T1000 (cell line): Measurements from ENCODE around the gene CRYBG3.

Experiments used
- DNase-seq: peaks from one replicate; lab custom pipeline; 2025; ENCODE audit warnings: mixed read lengths; lab: John Stamatoyannopoulos, UW

Gene CRYBG3

DNA sequence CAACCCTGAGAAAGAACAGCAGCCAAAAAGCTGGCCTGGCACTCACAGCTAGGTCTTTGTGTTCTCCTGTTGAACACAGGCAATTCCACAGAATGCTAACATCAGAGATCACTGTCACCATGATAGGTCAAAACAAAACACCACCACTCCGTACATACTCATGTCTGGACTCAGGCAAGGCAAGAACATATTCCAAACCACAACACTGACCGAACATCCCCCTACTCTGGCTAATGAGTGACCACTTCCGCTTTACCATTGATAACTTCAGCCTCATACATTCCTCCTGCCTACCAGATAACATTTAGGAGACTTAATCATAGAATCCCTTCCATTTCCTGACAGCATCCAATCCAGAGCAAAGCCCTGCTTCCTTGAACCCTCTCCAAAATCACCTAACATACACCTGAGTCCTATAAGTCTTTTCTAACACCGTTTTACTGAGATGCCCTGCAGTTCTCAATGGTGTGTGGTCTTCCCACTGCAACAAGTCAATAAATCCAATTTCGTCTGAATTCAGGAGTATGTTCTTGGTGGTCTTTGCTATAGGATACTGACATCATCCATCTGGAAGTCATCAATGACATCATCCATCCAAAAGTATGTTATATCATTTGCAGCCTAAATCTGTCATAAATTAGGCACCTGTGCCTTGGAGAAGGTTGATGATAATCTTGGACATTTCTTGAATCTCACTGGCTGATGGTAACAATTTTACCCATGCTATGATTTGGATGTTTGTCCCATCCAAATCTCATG lies 126.7 kb downstream of the CRYBG3 start:
- DNase-seq: no peak

DNA sequence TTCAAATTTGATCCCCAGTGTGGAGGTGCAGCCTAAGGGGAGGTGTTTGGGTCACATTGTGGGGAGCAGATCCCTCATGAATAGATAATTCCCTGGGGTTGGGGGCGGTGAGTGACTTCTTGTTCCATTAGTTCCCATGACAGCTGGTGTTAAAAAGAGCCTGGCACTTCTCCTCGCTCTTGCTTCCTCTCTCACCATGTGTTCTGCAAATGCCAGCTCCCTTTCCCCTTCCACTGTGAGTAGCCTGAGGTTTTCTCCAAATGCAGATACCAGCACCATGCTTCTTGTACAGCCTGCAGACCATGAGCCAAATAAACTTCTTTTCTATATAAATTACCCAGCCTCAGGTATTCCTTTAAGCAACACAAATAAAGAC lies 127.3 kb downstream of the CRYBG3 start:
- no peak for DNase-seq

DNA sequence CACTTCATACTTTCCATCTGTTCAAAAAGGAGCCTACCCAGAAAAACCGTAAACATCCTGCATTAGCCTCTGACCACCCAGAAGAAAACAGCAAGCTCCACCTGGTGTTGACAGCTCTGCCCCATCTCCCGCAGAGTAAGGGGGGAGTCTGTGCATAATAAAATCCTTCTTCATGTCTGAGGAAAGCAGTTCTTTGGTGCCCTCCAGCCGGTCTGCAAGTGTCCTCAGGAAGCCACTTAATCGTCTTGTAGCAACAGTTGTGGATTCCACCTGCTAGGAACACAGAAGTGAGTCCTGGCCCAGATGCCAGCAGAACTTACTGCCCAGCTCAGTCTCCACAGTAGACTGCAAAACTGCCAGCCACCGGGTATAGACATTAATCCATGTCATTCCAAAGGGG lies 127.9 kb downstream of the CRYBG3 start:
- DNase-seq: no peak

DNA sequence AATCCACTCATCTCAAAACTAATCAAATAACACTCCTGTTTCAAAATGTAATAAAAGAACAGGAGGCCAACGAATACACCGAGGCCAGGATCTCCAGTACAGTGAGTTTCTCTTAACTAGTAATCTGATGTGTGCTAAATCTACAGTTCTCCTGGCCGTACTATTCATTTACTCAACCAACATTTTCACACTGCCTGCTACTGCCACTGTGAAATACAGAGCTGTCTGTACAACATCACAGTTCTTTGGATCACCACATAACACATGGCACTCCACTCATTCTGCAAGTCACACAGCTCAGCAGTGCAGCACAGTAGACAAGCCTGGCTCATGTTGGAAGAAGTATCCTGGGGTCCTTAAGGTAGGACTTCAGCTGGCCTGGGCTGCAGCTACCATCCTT lies 128.5 kb downstream of the CRYBG3 start:
- DNase-seq: no peak

DNA sequence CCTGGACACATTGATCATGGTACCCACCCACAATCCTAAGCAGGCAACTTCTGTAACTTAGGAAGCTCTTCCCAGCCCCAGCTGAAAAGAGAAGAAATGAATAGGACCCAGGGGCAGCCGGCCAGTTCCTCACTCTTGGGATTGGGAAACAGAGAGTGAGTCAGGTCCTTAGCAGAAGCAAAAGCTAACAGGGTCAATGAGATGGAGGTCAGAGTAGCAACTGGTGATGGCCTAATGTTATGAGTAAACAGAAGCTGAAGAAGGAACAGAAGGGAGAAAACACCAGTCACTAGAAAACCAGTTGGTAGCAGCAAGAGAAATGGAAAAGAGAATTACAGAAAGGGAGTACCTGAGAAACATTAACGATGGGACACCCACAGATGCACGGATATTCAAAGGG lies 130.5 kb downstream of the CRYBG3 start:
- DNase-seq: no peak

DNA sequence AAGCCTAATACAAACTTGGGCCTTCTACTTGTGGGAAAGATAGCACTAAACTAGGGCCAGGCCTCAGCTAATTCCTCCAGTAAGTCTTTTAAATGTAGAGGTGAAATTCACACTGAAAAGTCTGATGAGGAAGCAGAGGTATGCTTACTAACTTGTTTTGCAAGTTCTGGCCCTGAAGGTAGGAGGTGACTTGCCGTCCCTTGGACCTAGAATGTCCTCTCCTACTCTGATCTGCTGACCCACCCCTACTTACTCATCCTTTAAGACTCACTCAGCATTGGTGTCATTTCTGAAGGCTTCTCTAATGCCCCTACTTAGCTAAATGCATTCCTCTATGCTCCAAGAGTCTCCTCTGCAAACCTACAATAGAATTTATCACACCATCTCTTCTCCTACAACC lies 131.1 kb downstream of the CRYBG3 start:
- no peak for DNase-seq

DNA sequence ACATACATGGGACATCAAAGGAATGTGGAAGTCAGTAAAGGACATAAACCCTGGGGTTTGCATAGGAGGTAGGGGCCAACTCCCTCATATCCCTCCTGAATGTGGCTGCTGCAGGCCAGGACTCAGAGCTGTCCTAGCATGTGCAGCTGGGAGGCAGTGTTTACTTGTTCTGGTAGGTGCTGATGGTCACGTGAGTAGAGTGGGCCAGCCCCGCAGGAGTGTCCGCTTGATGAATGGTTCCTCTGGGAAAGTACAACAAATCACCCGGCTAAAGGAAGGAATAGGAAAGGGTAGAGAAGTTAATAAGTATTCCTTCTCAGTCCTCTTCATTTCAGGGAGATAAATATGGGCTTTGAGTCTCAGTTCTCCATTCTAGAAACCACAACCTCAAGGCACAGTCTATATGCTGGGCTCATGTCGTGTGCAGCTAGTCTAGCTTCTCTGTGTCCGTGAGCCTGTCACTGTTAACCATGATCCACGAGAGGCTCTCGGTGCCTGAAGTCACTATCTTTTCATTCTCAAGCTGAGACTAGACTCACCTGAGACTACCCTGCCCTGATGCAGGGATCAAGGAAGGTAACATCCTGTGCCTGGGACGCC lies 132.5 kb downstream of the CRYBG3 start:
- DNase-seq: no peak

DNA sequence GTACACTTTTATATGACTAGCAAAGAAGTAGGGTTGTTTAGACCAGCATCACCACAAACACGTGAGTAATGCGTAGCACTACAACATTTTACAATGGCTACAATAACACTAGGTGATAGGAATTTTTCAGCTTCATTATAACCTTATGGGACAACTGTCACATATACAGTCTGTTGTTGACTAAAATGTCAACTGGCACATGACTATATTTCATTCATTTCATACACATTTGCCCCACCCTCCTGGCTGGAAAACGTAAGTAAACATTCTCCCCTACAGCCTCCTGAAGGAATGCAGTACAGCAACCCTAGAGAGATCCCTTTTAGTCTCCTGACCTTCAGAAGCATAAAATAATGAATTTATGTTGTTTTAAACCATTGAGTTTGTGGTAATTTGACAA lies 134.2 kb downstream of the CRYBG3 start:
- no peak for DNase-seq

DNA sequence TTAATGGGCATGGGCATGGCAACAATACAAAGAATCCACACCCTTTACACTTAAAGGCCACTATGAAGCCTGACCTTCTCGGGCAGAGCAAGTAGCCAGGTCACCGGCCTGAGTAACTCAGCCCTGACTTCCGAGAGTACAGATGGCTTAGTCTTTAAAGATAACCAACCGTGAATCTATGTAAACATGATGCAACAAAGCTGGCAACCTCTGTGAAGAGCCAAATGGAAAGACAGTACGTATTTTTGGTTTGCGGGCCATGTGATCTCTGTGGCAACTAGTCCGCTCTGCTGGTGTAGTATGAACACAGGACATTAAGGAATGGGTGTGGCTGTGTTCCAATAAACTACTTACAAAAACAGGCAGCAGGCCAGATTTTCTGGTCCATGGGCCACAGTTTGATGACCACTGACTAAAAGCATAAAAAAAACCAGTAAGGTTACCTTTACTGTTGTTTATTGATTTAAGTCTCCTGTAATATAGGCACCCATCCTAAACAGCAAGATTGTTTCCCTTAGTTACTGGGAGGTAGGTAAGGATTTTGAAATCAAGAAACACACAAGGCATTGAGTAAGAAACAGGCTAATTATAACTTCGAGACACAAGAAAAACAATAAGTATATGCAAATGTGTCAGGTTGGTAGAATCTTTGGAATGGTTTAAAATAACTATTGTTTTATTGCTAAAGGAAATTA lies 136.0 kb downstream of the CRYBG3 start:
- peak; percentile 3 for DNase-seq

DNA sequence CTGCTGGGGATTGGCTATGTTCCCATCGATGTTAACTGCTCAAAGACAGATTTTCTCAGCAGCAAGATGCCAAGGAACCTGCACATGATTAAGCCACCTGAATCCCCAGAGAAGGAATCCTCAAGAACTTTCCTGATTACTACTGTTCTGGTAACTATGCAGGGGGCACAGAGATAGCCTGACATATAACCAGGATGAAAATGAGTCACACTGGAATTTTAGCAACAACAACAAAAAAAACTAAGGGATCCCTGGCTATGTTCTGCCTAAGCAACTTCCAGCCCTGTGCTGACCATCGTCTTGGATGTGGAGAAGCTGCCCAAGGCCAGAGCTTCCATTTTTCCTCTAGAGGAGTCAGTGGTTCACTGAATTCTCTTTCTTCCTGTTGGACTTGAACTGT lies 136.6 kb downstream of the CRYBG3 start:
- DNase-seq: peak; percentile 30

DNA sequence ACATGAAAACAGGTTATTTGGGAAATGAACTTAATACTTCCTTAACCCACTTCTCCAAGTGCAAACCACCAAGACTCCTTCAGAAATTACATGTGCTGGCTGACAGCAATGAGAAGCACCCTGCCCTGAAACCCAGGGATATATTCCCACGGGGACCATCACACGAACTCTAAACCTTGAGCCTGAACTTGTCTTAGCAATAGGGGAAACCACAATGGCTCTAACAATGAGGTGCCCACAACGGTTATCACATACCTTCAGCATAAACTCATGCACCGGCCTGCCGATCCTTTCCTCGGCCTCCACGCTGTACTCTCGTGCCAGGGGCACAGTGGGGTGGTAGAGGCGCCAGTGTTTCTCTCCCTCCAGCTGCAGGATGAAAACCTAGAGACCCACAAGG lies 137.0 kb downstream of the CRYBG3 start:
- no peak for DNase-seq

DNA sequence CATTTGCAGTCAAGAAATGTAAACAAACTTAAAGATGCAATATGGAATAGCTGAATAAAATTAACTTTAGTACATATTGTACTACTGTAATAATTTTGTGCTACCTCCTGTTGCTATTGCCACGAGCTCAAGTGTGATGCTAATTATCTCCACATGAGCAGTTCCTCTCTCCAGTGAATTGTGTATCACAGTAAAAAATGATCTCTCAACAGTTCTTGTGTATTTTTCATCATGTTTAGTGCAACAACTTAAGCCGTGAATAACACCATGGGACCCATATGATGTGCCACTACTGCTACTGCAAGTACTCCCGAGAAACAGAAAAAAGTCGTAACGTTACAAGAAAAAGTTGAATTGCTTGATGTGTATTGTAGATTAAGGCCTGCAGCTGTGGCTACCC lies 138.1 kb downstream of the CRYBG3 start:
- DNase-seq: no peak

DNA sequence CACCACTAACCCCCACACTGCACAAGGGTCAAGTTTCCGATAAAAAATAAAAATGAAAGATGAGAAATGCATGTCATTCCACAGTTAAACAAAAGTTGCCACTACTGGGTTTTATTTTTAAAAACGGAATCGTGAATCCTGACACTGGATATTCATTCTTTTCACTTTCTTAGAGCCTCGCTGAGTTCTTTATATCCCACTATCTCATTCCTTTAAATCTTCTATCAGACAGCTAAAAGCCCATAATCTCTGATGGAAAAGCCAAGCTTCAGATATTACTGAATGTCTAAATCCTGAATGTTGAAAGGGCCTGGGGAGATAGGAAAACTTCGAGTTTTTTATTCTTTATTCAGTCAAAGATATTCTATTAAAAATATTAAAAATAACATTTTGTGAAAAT lies 138.7 kb downstream of the CRYBG3 start:
- DNase-seq: no peak

DNA sequence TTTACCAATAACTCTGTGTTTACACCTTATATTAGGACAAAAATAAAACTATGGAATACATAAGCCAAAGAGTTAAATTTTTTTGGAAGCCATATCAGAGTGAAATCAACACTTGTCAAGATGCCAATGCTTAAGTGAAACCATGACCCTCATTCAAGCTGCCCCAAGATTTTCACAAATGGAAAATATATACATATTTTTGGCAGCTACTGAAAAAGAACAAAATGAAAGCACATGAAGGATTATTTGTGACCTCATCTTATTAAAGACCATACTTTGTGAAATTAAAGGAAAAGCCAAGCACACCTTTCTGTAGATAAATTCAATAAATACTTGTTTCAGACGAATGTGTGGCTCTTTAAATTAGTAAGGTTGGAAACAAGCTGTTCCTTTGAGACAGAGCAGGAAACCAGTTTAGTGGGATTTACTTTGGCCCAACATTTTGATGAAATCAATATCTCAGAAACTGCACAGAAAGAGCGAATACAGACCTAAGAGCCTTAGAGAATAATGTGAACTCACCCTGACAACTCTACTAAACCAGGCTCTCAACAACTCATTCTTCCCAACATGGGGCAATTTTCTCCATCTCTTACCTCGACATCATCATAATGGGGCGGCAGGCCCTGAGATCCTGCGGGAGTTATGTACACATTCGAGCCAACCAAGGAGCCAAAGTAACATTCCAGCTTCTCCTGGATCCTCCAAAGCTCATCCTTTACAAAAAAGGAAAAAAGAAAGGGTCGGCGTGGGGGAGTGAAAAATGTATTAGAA lies 139.4 kb downstream of the CRYBG3 start:
- no peak for DNase-seq

DNA sequence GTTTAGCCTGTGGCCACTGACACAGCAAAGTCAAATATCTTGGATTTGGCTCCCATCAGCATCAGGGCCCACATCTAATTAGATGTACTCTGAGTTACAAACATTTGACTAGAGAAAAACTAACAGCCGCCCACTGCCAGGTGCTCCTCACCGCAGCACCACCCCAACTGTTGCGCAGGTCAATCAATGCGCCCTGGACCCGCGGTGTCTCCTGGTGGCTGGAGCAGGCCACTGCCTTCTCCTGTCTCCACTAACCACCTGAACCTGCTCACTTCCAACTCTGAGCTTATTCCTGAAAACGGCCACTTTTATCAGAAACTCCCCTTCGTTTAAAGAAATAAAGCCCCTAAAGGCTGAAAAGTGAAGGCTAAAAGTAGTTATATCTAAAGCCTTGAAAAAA lies 146.2 kb downstream of the CRYBG3 start:
- no peak for DNase-seq

DNA sequence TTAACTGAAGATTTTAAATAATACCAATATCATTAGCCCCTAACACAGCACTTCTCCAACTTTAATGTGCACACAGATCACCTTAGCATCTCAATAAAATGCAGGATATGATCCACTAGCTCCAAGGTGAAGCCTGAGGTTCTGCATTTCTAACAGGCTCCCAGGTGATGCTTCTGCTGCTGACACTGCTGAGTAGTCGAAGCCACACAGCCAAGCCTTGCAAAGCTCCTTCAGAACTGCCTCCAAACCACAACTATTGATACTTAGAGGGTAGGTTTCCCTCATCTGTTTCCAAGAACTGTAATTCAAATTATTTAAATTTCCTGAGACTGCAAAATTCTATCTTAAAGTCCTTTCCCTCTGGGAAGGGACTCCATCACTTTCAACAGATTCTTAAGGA lies 146.6 kb downstream of the CRYBG3 start:
- DNase-seq: no peak

DNA sequence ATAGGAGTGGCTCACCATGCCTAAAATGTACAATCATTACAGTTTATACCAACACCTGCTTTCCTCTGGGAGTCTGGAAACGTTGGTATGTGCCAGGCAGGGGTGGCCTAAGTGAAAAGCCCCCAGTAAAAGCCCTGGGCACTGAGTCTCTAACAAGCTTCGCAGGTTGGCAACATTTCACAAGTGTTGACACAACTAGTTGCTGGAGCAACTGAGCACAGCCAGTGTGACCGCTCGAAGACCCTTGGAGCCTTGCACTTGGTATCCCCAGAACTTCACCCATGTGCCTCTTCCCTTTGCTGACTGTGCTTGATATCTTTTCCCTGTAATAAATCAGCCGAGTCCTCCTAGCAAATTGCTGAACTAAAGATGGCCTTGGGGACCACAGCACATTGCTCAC lies 147.7 kb downstream of the CRYBG3 start:
- DNase-seq: no peak

DNA sequence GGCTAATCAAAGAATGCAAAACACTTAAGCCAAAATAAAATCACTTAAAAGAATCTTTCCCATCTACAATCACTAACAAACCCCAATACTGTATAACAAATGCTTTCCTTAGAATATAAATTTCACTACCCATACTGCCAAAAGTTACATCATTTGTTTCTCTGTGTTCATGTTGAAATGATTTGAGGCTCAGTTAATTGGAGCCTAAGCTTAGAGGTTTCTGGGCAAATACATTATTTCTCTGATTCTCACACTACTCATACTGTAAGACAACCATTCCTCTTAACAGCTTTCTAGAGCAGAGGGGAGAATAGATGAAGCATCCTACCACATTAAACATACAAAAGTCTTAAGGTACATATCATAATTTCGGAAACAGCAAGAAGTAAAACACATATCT lies 148.3 kb downstream of the CRYBG3 start:
- DNase-seq: no peak

DNA sequence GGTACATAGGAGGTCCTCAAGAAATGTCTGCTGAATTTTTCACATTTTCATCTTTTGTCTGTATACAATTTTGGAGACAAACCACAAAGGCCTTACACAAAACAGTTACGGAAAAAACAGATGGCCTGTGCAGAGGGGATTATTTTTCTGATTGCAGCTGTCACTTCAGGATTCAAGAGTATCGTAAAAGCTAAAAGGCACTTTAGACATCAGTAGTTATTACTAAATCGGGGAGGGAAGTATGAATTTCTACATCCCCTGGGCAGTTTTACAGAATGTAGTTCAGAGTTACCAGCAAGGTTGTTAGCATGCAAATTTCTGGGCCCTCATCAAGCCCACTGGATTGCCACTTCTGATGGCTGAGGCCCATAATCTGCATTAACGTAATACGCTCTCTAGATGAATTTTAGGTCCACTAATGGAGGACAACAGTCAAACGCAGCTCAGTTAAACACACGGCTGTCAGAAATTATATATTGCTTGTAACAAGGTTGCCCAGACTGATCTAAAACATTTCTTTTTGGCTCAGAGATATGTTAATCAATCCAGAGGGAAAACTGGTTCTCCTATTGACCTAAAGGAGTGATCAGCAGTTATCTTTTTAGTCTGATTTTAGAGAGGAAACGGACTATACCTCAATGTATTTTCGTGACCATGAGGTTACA lies 149.3 kb downstream of the CRYBG3 start:
- no peak for DNase-seq

DNA sequence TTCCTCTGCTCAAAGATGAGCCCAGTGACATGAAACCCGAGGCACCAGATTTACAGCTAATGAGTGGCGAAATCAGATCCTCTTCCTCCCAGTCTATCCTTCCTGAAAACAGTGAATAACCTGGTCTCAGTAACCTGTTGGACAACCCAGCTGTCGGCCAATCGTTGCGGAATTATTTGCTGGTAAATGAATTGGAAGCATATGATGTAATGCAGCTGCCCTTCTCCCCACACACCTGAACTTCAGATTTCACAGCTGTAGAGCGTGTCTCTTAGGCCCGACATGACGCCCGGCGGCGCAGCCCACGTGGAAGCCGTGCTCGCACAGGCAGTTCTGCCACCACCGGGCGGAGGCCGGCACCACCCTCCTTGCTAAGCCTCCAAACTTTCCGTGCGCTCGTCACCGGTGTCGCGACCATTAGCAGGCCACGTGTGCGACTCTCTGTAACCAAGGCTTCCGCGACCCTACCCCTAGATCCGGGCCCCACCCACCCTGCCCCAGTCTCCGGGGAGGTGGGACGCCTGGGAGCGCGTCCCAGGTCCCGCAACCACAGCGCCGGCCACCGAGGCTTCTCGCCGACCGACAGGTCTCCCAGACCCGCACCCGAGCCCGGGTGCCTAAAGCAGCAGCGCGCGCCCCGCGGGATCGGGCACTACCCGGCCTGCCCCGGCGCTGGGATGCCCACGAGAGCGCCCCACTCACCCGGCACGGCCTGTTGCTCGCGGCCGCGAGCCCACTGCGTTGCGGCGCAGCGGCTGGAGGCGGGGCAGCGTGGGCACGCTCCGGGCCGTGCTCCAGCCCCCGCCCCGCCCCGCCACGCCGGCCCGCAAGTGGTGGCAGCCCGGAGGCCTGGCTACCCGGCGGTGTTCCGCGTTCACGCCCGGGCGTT lies 150.1 kb downstream of the CRYBG3 start, which contains the start of gene RIOX2:
Gene RIOX2 (minus strand): TSS at position 753 of the 889 bp plus-strand sequence. CDS start 4,838 bp downstream, outside the sequence.
- DNase-seq: peak; percentile 56

DNA sequence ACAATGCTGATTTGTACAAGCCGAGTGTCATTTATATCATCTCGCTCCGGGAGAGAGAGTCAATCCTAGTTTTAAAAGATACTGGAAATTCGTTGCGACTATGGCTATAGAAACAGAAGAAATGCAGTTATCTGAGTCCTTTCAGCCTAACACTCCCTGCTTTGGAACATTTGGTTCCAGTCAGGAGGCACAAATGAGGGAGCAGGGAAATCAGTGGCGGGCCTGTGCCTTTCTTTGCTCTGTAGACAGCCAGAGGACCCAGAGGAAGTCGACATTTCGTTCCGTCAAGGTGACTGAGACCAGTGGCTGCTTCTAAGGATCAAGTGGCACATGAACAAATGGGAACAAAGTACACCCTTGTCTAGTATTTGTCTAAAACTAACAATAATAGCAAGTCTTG lies 151.2 kb downstream of the CRYBG3 start:
- DNase-seq: no peak
